ENCODE data around the gene PTGER2. TPM values are rescaled to one million over a fixed set of nuclear protein-coding genes. Genes with fewer than 3 reads are reported as not detected.

The PTGER2 gene
- total and polyA plus RNA-seq, 11 donors: 0.15 to 4.1 (median 0.60) TPM

GRCh38 chr14:52351233-52352060, 37.3 kb downstream of the PTGER2 start:
- 32 to 39% (median 36%) methylated on average over 7 of the region's 7 CpGs for WGBS, 4 donors
- intact Hi-C loops (cut with DNase I): no loop called here
- Histone ChIP-seq H3K9me3 (no peaks in the 10 kb centered on the region), H3K4me1 (peaks cover 0 to 31% (median 3%) of the 10 kb centered on the region in 12 donors), H3K27ac (peak overlapping the region in 3 of 12 donors; percentile 23 to 77 (median 60)), H3K27me3 (peaks cover 0 to 36% (median 0%) of the 10 kb centered on the region in 9 donors), H3K36me3 (no peaks in the 10 kb centered on the region), H3K4me3 (peak overlapping the region in 1 of 12 donors; percentile 25)
- TF ChIP-seq CTCF (IDR thresholded peaks at IDR 0.05) (no peak), POLR2A (IDR thresholded peaks at IDR 0.05) (no peak)
- DNase-seq (no peak), ATAC-seq (peak; percentile 55 to 87 (median 62))

DNA sequence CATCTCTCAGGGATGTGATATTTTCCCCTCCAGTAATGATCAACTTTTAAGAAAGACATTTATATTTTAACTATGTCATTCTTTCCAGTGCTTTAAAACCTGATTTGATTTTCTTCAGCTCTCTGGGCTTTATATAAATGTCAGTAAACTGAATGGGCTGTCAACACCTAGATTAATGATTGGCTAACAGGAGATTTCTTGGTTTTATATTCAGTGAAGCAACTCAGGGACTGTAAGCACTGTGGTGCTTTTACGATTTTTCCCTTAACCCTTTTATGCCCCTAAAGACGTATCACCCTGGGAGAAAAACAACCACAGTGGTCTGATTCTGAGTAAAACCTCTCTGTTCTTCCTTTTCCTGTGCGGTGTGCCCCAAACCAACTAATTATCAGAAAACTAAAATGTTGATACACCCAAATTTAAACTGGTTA, 38.0 kb downstream of the PTGER2 start:
- Histone ChIP-seq H3K27ac (peak overlapping the region in 3 of 12 donors; percentile 23 to 77 (median 60)), H3K4me3 (peak overlapping the region in 1 of 12 donors; percentile 25), H3K4me1 (peaks cover 0 to 31% (median 3%) of the 10 kb centered on the region in 12 donors), H3K27me3 (peaks cover 0 to 36% (median 0%) of the 10 kb centered on the region in 9 donors), H3K36me3 (no peaks in the 10 kb centered on the region), H3K9me3 (no peaks in the 10 kb centered on the region)
- DNase-seq (no peak), ATAC-seq (peak in 1 of 4 donors; percentile 42)
- WGBS, 4 donors: 46 to 62% (median 54%) methylated on average over 3 of the region's 3 CpGs
- TF ChIP-seq POLR2A (IDR thresholded peaks at IDR 0.05) (no peak), CTCF (IDR thresholded peaks at IDR 0.05) (no peak)
- intact Hi-C loops (cut with DNase I): no loop called here

DNA sequence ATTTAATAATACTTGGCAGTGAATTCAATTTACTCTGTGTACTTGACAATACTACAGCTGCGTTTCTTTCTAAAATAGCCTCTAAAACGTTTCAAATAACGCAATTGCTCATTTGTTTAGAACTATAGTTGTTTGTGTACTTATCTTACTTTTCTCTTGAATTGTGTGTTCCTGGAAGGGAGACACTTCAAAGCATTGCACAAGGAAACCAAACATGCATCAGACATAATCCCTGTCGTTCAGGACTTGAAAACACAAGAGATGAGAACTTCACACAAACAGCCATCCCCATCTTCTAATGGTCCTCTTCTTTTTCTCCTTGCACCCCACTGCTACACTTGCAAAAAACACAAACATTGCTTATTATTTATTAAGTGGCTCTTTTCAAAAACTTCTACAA, 38.5 kb downstream of the PTGER2 start:
- peak overlapping the region in 1 of 12 donors; percentile 77 for H3K27ac ChIP-seq
- no peak for TF ChIP-seq POLR2A (IDR thresholded peaks at IDR 0.05)
- TF ChIP-seq CTCF (IDR thresholded peaks at IDR 0.05): no peak
- WGBS, 4 donors: 61 to 67% (median 62%) methylated on average over 4 of the region's 4 CpGs
- peaks cover 0 to 31% (median 3%) of the 10 kb centered on the region in 12 donors for H3K4me1 ChIP-seq
- H3K4me3 ChIP-seq: no peak overlapping the region
- H3K36me3 ChIP-seq: no peaks in the 10 kb centered on the region
- no peaks in the 10 kb centered on the region for H3K9me3 ChIP-seq
- no peak for ATAC-seq
- H3K27me3 ChIP-seq: peaks cover 0 to 35% (median 0%) of the 10 kb centered on the region in 9 donors
- no peak for DNase-seq
- intact Hi-C loops (cut with DNase I): no loop called here

- Histone ChIP-seq H3K27me3 (peaks cover 0 to 33% (median 0%) of the 10 kb centered on the region in 9 donors), H3K27ac (peak overlapping the region in 1 of 12 donors; percentile 40), H3K36me3 (no peaks in the 10 kb centered on the region), H3K4me1 (peaks cover 0 to 31% (median 3%) of the 10 kb centered on the region in 12 donors), H3K4me3 (no peak overlapping the region), H3K9me3 (no peaks in the 10 kb centered on the region)
- intact Hi-C loops (cut with DNase I): no loop called here
- TF ChIP-seq POLR2A (IDR thresholded peaks at IDR 0.05): no peak
- TF ChIP-seq CTCF (IDR thresholded peaks at IDR 0.05): no peak
- no peak for DNase-seq
- no peak for ATAC-seq
Observed at GRCh38 chr14:52354242-52354641, 40.1 kb downstream of the PTGER2 start.
